HCT116 (cell line): Measurements from ENCODE around the gene TK2. TPM values are rescaled to one million over a fixed set of nuclear protein-coding genes. Genes with fewer than 3 reads are reported as not detected.

Experiments used
- ATAC-seq: fragments of 200-7000 bp; cut with Tn5 transposase; 2 replicates; pipeline ENCODE4 v1.9.1; 2020; ENCODE audit warnings: mild to moderate bottlenecking, moderate library complexity
- BruUV-seq: library from RNA; stranded (reverse); fragments of 400-500 nt; replicated peaks from 2 replicates; lab custom pipeline; 2021; lab: Mats Ljungman, UMichigan
- CTCF ChIA-PET: fragments of 300-600 bp; sonication (Branson Sonifier 250); formaldehyde crosslinking; loops from one replicate; lab custom pipeline; 2021; ENCODE audit warnings: antibody characterized with exemption; lab: Charles Lee
- POLR2A ChIA-PET: fragments of 300-600, 350-600 bp; sonication (Branson Sonifier 250); formaldehyde crosslinking; loops from one replicate; lab custom pipeline; 2021; ENCODE audit warnings: antibody characterized with exemption; lab: Charles Lee
- RAD21 ChIA-PET, 2 experiments: fragments of 300-600 bp; sonication (Branson Sonifier 250); formaldehyde crosslinking; loops; one replicate each; lab custom pipeline; 2023; ENCODE audit warnings: low total read pairs in 2 of 2; ENCODE audit not compliant: uncharacterized antibody in 2 of 2, unreplicated experiment in 2 of 2, low non-redundant PET in 1 of 2; lab: Charles Lee
- DNase-seq: peaks from one replicate; pipeline ENCODE4 v3.0.0-alpha.2; 2010; ENCODE audit warnings: low read depth, low spot score
- H2AFZ ChIP-seq: fragments of 200-600 bp; shearing (Covaris generic), sonication (generic); 2 replicates; pipeline ENCODE4 v1.6.1; 2017; ENCODE audit warnings: low read depth, mixed run types, mixed read lengths, antibody characterized with exemption, low read length; ENCODE audit not compliant: poor library complexity, severe bottlenecking
- H3K27ac ChIP-seq: 2 replicates; pipeline ENCODE4 v1.5.1; 2012; ENCODE audit warnings: low read depth, low read length
- H3K27me3 ChIP-seq: fragments of 200-600 bp; sonication (generic); 2 replicates; pipeline ENCODE4 v1.6.1; 2016; ENCODE audit warnings: mixed run types, low read length, mixed read lengths; ENCODE audit not compliant: insufficient read depth
- H3K36me3 ChIP-seq, 2 experiments: fragments of 200-500 bp in 1 of 2; fragments of 200-600 bp in 1 of 2; sonication (Bioruptor generic) in 1 of 2; sonication (generic) in 1 of 2; 2 replicates each; pipeline versions ENCODE4 v1.5.1 to v1.6.1; 2014 to 2016; ENCODE audit warnings: low read length in 2 of 2, inconsistent platforms in 1 of 2, mixed read lengths in 1 of 2, mixed run types in 1 of 2; ENCODE audit not compliant: insufficient read depth in 2 of 2, control insufficient read depth in 1 of 2
- H3K4me1 ChIP-seq, 2 experiments: fragments of 200-600 bp in 1 of 2; sonication (generic) in 1 of 2; 2 replicates each; pipeline versions ENCODE4 v1.5.1 to v1.6.1; 2012 to 2017; ENCODE audit warnings: low read length in 2 of 2, inconsistent platforms in 1 of 2, mild to moderate bottlenecking in 1 of 2, mixed read lengths in 1 of 2, mixed run types in 1 of 2, moderate library complexity in 1 of 2; ENCODE audit not compliant: insufficient read depth in 2 of 2, control insufficient read depth in 1 of 2
- H3K4me2 ChIP-seq: fragments of 200-600 bp; sonication (generic); 2 replicates; pipeline ENCODE4 v1.6.1; 2017; ENCODE audit warnings: mixed run types, low read length, mixed read lengths
- H3K4me3 ChIP-seq, 2 experiments: fragments of 200-600 bp in 1 of 2; sonication (generic) in 1 of 2; replicated peaks in 1 of 2; 2 replicates each; pipeline ENCODE4 v1.5.1; 2011 to 2016; ENCODE audit warnings: low read length in 2 of 2, control low read depth in 1 of 2, low read depth in 1 of 2, mild to moderate bottlenecking in 1 of 2, mixed read lengths in 1 of 2, mixed run types in 1 of 2
- H3K79me2 ChIP-seq: fragments of 200-600 bp; sonication (generic); 2 replicates; pipeline ENCODE4 v1.6.1; 2017; ENCODE audit warnings: mild to moderate bottlenecking, mixed run types, low read length, moderate library complexity, mixed read lengths; ENCODE audit not compliant: insufficient read depth
- H3K9ac ChIP-seq: fragments of 200-600 bp; sonication (generic); 2 replicates; pipeline ENCODE4 v1.6.1; 2016; ENCODE audit warnings: low read length, mixed read lengths
- H3K9me2 ChIP-seq: fragments of 200-600 bp; sonication (generic), shearing (Covaris generic); 2 replicates; pipeline ENCODE4 v1.6.1; 2017; ENCODE audit warnings: mixed run types, mild to moderate bottlenecking, moderate library complexity; ENCODE audit not compliant: insufficient read depth
- H3K9me3 ChIP-seq, 2 experiments: fragments of 200-500 bp in 1 of 2; fragments of 200-600 bp in 1 of 2; sonication (Bioruptor generic) in 1 of 2; sonication (generic) in 1 of 2; 2 replicates each; pipeline ENCODE4 v1.6.1; 2014 to 2017; ENCODE audit warnings: low read length in 2 of 2, mixed read lengths in 2 of 2, inconsistent platforms in 1 of 2, low read depth in 1 of 2, mild to moderate bottlenecking in 1 of 2, mixed run types in 1 of 2, moderate library complexity in 1 of 2; ENCODE audit not compliant: control insufficient read depth in 1 of 2, insufficient read depth in 1 of 2
- H4K20me1 ChIP-seq: fragments of 200-600 bp; sonication (generic), shearing (Covaris generic); 2 replicates; pipeline ENCODE4 v1.6.1; 2017; ENCODE audit warnings: mixed run types, mild to moderate bottlenecking, moderate library complexity; ENCODE audit not compliant: insufficient read depth
- ATF3 ChIP-seq: IDR thresholded peaks from 2 replicates; pipeline ENCODE4 v1.6.1; 2012
- EZH2 ChIP-seq: fragments of 200-600 bp; sonication (generic); IDR thresholded peaks from 2 replicates; pipeline ENCODE4 v1.6.1; 2017; ENCODE audit warnings: antibody characterized with exemption, mixed run types
- EZH2phosphoT487 ChIP-seq: fragments of 200-600 bp; IDR thresholded peaks from 2 replicates; pipeline ENCODE4 v1.6.1; 2018; ENCODE audit warnings: antibody characterized with exemption, borderline replicate concordance
- FOSL1 ChIP-seq: IDR thresholded peaks from 2 replicates; pipeline ENCODE4 v1.6.1; 2012; ENCODE audit warnings: low read depth
- JUND ChIP-seq: IDR thresholded peaks from 2 replicates; pipeline ENCODE4 v1.6.1; 2012
- MAX ChIP-seq: IDR thresholded peaks from 2 replicates; pipeline ENCODE4 v1.6.1; 2012
- SP1 ChIP-seq: IDR thresholded peaks from 2 replicates; pipeline ENCODE4 v1.6.1; 2012; ENCODE audit warnings: low read depth
- SRF ChIP-seq: IDR thresholded peaks from 2 replicates; pipeline ENCODE4 v1.6.1; 2012; ENCODE audit warnings: low read depth
- TCF7L2 ChIP-seq: IDR thresholded peaks from 2 replicates; pipeline ENCODE4 v1.7.0; 2011; ENCODE audit warnings: borderline replicate concordance, inconsistent platforms; ENCODE audit not compliant: insufficient read depth, insufficient read length; ENCODE audit errors: extremely low read depth
- ZFX ChIP-seq: fragments of 450-650 bp; IDR thresholded peaks from 2 replicates; pipeline ENCODE4 v1.6.1; 2017
- intact Hi-C: fragments of 100-400 bp; cut with micrococcal nuclease; formaldehyde crosslinking; loops from 2 replicates; pipeline ENCODE4 v1.10.0; 2022
- total RNA-seq: library from RNA; stranded (reverse); gene quantifications from one replicate; pipeline ENCODE4 v1.2.1, GENCODE V29; 2021; ENCODE audit not compliant: unreplicated experiment

The TK2 gene
- total RNA-seq, 1 experiment from 2014 or later: 15.4 TPM

- H3K9me2 ChIP-seq: no peaks in the 10 kb centered on the region
- ATAC-seq (no peak), DNase-seq (no peak)
- H3K4me3 ChIP-seq: no peak overlapping the region
- no peak overlapping the region for H3K4me2 ChIP-seq
- ChIA-PET CTCF (no interaction called here), POLR2A (no interaction called here), RAD21 (no interaction called here)
- H3K79me2 ChIP-seq: no peaks in the 10 kb centered on the region
- intact Hi-C loops: no loop called here
- no peaks in the 10 kb centered on the region for H3K4me1 ChIP-seq
- no peak overlapping the region for H3K9ac ChIP-seq
- H3K27ac ChIP-seq: no peak overlapping the region
- no TSS peak for BruUV-seq
- no peak overlapping the region for H2AFZ ChIP-seq
- H3K27me3 ChIP-seq: no peaks in the 10 kb centered on the region
- no peaks in the 10 kb centered on the region; a peak in 1 of 4 replicates for H3K36me3 ChIP-seq
- H3K9me3 ChIP-seq: no peaks in the 10 kb centered on the region
- TF ChIP-seq SP1 (no peak), TCF7L2 (no peak), ATF3 (no peak), ZFX (no peak), MAX (no peak), SRF (no peak), EZH2phosphoT487 (no peak), EZH2 (no peak), FOSL1 (no peak), JUND (no peak)
- no peaks in the 10 kb centered on the region for H4K20me1 ChIP-seq
Observed at GRCh38 chr16:66541388-66542355, 8.2 kb downstream of the TK2 start.
